ENCODE results near the gene MC1R. TPM values are rescaled to one million over a fixed set of nuclear protein-coding genes. Genes with fewer than 3 reads are reported as not detected.

The MC1R gene
- total RNA-seq, 1 experiment from 2014 or later: 12.2 TPM

- ATAC-seq: no peak
- H3K9me3 ChIP-seq (ENCODE audit: control insufficient read depth in 1 of 2, insufficient read depth in 1 of 2, low read depth in 1 of 2, low read length in 2 of 2): no peaks in the 10 kb centered on the region
- TF ChIP-seq ZBTB33 (IDR thresholded peaks at IDR 0.05; ENCODE audit: extremely low read depth, insufficient replicate concordance, low read length) (no peak), JUND (IDR thresholded peaks at IDR 0.05) (no peak), SRF (IDR thresholded peaks at IDR 0.05; ENCODE audit: low read depth) (no peak), MAX (IDR thresholded peaks at IDR 0.05) (no peak), ELF1 (IDR thresholded peaks at IDR 0.05; ENCODE audit: borderline replicate concordance, low read depth) (no peak), CBX3 (IDR thresholded peaks at IDR 0.05; ENCODE audit: low read depth) (no peak), REST (IDR thresholded peaks at IDR 0.05; ENCODE audit: low read depth) (no peak), RAD21 (IDR thresholded peaks at IDR 0.05; ENCODE audit: low read depth) (no peak), SP1 (IDR thresholded peaks at IDR 0.05; ENCODE audit: low read depth) (no peak), EGR1 (IDR thresholded peaks at IDR 0.05; ENCODE audit: low read depth) (no peak), EZH2phosphoT487 (IDR thresholded peaks at IDR 0.05; ENCODE audit: borderline replicate concordance) (no peak), SIN3A (IDR thresholded peaks at IDR 0.05; ENCODE audit: low read depth) (no peak)
- no peak overlapping the region for H2AFZ ChIP-seq (ENCODE audit: low read depth, low read length, poor library complexity, severe bottlenecking)
- RAD21 ChIA-PET (ENCODE audit: low non-redundant PET in 1 of 2, low total read pairs in 2 of 2, uncharacterized antibody in 2 of 2, unreplicated experiment in 2 of 2): no interaction called here
- peaks cover 46% of the 10 kb centered on the region for H3K79me2 ChIP-seq (ENCODE audit: insufficient read depth, low read length)
- H3K27me3 ChIP-seq (ENCODE audit: insufficient read depth, low read length): no peaks in the 10 kb centered on the region
- CTCF ChIA-PET: interaction anchor here (1.5 kb wide), 1 partner anchor 23 kb away, joined by 3 read pairs; no protein-coding TSS in a partner anchor
- no peak for DNase-seq (ENCODE audit: low read depth, low spot score)
- no peak overlapping the region for H3K4me2 ChIP-seq (ENCODE audit: low read length)
- H3K4me3 ChIP-seq (replicated peaks in 1 of 2; ENCODE audit: low read depth in 1 of 2, low read length in 2 of 2): no peak overlapping the region
- intact Hi-C loops (cut with micrococcal nuclease): loop anchor here (1.0 kb wide), 1 partner anchor 10 kb away; no protein-coding TSS in a partner anchor
- no peaks in the 10 kb centered on the region for H4K20me1 ChIP-seq (ENCODE audit: insufficient read depth)
- H3K4me1 ChIP-seq (ENCODE audit: control insufficient read depth in 1 of 2, insufficient read depth in 2 of 2, low read length in 2 of 2): no peaks in the 10 kb centered on the region
- H3K27ac ChIP-seq (ENCODE audit: low read depth, low read length): no peak overlapping the region
- peaks cover 66 to 73% of the 10 kb centered on the region in 2 experiments for H3K36me3 ChIP-seq (ENCODE audit: control insufficient read depth in 1 of 2, insufficient read depth in 2 of 2, low read length in 2 of 2)
- H3K9ac ChIP-seq (ENCODE audit: low read length): no peak overlapping the region
- BruUV-seq (replicated peaks): no TSS peak
- POLR2A ChIA-PET: interaction anchor here (1.1 kb wide), 1 partner anchor 14 kb away, joined by 4 read pairs; the partner anchor contains the start of gene TCF25
- H3K9me2 ChIP-seq (ENCODE audit: insufficient read depth): no peaks in the 10 kb centered on the region
These were observed 31.4 kb upstream of the MC1R start for GRCh38 chr16:89887243-89887642.
